HG03354 (cell line): ENCODE data around the gene AMMECR1.
"Not testable (repeated sequence)": the region's sequence is repeated elsewhere in the genome, so short reads cannot be mapped to it uniquely, and the experiment has no call there.

Experiments
- ATAC-seq: cut with Tn5 transposase; IDR thresholded peaks from one replicate; pipeline ENCODE4 v1.9.1; 2021; ENCODE audit warnings: mild to moderate bottlenecking; ENCODE audit not compliant: unreplicated experiment, poor library complexity, severe bottlenecking

AMMECR1 gene

DNA sequence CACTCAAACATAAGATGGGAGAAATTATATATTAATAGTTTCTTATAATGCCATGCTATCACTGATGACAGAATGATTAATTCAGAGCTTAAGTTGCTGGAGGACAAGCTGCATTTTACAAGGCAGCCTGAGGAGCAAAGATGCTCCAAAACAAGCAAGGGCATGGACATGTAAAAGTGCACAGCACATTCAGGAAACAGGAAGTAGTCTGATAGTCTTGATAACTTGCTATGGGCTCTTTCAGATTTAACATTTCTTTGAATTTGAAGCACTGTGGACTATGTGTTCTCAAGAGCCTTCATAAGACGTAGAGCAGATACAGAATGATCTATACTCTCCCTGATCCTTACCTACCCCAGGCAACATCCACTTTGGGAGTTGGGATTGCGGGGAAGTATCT, 50.0 kb downstream of the AMMECR1 start:
- ATAC-seq = no peak

DNA sequence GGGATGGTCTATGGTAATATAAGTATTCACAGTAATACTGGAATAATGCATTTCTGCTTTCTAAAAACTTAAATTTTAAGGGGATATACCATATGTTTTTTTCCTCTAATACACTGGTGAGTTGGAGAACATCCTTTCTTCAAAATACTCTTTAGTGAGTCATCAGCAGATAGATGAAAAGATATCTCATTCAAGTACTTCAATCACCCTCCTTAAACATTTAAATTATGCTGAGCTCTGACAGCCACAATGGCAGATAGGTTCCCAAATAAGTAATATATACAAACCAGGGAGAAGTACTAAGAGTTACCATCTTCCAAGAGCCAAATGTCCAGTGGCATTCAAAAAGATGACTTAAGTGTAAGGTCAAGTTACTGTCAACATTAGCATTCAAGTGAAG, 52.2 kb downstream of the AMMECR1 start:
- ATAC-seq = no peak

DNA sequence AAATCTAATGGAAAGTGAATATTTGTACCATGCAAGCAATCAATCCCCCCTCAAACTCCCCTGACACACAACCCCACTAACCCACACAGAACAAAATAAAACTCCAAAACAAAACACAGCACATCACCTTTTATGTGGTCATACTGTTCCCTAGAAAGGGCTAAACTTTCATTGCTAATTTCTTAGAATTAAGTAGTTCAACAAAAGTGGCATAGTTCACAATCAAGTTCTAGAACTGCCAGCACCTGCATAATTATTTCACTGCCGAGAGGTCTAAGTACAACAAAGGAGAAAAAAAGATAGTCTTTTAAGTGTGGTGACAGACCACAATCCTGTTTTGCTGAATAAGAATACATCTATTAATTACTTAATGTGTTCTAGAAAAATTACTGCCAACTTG, 58.8 kb downstream of the AMMECR1 start:
- ATAC-seq = no peak

DNA sequence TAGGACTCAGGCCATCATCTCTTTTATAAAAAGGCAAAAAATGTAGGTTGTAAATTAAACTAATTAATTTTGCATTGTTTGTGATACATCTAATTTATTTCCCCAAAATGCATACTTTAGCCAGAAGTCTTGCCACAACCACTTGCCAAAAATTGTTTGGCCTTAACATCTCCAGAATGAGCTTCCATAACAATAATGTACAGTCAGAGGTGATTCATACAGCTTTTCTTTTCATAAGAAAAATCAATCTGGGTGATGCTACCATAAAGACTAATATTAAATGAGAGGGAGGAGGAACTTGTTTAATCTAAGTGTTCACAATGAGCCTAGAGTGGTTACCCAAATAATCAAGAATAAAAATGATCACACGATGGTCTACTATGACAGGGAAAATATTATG, 59.3 kb downstream of the AMMECR1 start:
- no peak for ATAC-seq

DNA sequence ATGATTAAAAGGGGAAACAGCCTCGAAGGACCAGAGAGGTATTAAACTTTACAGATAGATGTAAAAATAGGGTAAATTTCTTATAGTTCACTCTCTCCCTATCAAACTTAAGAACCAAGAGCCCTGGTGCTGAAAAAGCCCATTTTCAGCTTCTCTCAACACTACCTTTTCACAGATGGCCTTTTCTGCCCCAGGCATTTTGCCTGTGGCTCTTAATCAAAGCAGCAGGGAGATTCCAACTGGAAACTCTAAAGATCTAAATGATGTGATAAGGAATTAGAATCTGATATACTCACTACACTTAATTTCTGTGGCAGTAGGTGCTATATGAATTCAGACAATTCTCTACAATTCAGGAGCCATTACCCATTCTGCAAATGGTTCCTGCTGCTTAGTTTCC, 60.0 kb downstream of the AMMECR1 start:
- no peak for ATAC-seq

DNA sequence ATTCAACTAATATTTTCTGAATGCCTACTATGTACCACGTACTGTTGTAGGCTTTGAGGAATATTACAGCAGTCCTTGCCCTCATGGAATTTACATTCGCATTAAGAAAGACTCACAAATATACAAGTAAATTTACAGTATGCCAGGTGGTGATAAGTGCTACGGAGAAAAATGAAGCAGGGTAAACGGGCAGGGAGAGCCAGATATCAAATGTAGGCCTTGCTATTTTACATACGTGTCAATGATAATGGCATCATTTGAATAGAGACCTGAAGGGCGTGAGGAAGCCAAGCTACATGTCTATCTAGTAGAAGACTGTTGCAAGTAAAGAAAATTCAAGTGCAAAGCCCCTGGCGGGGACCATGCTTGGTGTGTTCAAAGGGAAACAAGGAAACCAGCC, 65.2 kb downstream of the AMMECR1 start:
- ATAC-seq = no peak

DNA sequence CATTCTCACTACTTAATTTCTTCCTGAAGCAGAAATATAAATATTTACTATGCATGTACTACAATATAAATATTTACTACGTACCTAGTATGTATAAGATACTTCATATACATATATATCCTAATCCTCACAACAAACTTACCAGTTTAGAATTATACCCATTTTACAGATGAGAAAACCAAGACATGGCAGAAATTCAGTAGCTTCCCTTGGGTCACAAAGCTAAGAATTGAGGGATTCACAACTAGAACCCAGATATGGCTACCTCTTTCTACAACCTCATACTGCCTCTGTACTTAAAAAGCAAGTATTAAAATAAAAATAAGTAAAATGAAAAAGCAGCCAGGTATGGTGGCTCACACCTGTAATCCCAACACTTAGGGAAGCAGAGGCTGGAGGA, 65.9 kb downstream of the AMMECR1 start:
- no peak for ATAC-seq

DNA sequence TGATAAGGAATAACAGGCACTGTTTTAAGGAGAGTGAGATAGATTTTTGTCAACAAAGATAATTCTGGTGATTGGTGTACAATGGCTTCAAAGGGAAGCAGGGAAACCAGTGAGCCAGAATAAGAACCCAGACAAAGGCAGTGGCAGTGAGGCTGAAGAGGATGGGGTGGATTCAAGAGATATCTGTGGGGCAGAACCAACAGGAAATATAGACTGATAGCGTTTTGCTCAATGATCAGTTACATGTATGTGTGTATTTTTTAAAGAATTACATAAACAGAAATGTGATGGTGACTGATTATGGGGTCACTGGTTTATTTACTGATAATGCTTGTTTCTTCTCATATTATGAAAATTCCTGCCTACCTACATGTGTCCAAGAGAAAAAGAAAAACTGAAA, 66.4 kb downstream of the AMMECR1 start:
- no peak for ATAC-seq

DNA sequence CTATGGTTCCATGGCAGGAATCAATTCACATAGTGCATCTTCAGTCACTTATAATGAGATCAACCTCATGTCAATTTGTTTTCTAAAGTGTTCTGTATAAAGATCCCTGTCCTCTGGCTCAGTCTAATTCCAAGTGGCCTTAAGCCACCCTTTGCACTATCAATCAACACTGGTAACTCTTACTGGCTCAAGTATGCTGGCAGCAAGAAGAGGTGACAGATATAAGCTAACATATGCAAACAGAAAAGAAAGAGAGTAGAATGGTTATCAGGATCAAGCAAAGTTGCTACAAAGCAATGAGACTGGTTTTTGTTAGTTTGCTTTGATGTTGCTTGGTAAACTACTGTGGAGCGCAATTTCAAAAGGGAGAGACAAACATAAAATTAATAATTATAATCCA, 67.0 kb downstream of the AMMECR1 start:
- no peak for ATAC-seq

DNA sequence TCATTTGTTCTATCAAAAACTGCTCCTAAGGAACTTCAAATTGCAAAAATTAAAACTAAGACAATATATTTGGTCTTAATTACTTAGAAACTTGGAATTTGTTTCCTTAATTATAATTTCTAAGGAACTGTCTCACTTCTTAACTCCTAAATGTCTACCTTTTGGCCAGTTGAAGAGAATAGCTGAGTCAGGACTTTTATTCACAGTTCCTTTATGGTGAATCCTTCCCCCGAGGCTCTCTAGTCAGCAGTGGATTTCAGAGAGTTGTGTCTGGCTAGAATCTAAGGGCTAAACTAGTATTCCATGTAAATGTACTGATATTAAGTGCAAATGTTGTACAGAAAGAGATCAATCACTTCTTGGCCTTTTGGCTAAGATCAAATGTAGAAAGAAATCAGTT, 69.3 kb downstream of the AMMECR1 start:
- no peak for ATAC-seq

DNA sequence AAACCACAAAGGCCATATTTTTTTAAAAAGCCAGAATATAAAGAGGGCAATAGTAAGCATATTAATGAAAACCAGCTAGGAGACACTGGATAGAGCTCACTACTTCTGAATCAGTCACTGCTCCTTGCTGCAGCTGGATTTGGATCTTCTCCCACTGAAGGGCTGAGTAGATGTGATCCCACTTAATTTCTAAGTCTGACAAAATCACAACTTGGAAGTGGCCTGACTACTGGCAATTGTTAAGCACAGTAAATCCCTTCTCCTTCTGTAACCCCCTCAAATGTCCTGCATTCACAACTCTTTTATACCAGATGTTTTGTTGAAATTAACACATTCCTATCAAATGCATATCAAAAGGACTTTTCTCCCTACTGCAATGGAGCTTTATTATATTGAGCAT, 72.9 kb downstream of the AMMECR1 start:
- no peak for ATAC-seq

DNA sequence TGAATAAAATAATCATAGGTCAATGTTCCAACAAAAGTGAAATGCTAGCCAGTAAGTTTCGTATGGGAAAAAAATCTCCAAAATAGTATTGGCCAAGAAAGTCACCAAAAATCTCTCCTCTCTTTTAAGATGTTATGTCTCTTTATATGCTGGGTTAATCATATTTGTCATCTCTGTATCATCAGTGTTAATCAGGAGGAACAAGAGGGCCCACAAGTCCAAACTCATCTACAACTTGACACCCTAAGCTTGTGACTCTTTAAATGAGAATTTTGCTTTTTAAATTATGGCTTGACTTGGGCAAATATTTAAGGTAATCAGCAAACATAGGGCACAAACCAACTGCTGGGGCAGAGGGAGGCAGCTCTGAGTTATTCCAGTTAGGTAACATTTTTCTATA, 75.5 kb downstream of the AMMECR1 start:
- ATAC-seq = no peak

DNA sequence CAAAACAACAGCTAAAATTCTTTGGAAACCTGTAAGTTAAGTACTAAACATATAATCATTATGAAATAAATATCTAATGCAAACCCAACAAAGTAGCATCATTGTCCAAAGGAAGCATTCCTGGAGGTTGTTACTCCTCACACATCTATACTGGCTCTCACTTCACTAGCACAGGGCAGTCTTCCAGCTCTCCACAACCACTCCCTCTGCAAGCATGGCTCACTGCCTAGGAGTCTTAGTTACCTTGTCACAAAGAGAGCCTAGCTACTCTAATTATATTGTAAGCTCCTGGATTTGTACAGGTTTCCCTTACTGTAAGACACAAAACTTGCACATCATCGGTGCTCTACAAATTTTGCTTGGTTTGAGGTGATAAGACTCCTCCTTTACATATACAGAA, 76.1 kb downstream of the AMMECR1 start:
- no peak for ATAC-seq

DNA sequence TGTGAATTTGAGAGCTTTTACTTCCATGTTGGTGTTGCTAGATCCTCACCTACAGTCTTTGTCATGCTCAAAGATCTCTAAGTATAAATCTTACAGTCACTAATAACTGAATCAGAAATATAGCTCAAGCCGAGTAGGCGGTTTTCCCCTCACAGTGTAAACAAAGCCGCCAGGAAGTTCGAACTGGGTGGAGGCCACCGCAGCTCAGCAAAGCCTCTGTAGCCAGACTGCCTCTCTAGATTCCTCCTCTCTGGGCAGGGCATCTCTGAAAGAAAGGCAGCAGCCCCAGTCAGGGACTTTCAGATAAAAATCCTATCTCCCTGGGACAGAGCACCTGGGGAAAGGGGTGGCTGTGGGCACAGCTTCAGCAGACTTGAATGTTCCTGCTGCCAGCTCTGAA, 79.6 kb downstream of the AMMECR1 start:
- not testable (repeated sequence) for ATAC-seq

DNA sequence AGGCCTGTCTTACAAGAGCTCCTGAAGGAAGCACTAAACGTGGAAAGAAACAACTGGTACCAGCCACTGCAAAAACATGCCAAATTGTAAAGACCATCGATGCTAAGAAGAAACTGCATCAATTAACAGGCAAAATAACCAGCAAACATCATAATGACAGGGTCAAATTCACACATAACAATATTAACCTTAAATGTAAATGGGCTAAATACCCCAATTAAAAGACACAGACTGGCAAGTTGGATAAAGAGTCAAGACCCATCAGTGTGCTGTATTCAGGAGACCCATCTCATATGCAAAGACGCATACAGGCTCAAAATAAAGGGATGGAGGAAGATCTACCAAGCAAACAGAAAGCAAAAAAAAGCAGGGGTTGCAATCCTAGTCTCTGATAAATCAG, 86.4 kb downstream of the AMMECR1 start:
- ATAC-seq = not testable (repeated sequence)

DNA sequence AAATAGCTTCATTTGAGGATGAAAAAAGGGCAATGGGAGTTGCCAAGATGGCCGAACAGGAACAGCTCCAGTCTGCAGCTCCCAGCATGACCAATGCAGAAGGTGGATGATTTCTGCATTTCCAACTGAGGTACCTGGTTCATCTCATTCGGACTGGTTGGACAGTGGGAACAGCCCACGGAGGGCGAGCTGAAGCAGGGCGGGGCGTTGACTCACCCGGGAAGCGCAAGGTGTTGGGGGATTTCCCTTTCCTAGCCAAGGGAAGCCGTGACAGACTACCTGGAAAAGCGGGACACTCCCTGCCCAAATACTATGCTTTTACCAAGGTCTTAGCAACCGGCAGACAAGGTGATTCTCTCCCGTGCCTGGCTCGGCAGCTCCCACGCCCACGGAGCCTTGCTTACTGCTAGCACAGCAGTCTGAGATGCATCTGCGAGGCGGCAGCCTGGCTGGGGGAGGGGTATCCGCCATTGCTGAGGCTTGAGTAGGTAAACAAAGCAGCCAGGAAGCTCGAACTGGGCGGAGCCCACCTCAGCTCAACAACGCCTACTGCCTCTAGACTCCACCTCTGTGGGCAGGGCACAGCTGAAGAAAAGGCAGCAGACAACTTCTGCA, 88.3 kb downstream of the AMMECR1 start:
- ATAC-seq = not testable (repeated sequence)

DNA sequence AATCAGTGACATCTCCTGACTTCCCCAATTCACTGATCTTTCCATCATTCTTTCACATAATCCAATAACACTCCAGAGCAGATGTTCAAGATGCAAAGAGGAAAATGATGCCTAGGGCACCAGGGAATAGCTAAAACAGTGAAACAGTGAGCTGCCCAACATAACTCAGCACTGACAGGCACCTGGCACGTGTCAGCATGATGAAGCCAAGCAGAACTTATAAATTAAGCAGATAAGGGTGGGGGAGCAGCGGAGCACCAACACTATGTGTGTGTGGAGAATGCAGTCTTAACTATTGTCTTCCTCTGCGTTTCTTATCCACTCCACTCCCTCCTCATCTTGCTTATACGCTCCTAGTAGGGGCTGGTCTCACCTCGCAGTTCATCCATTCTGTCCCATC, 89.4 kb downstream of the AMMECR1 start:
- no peak for ATAC-seq

DNA sequence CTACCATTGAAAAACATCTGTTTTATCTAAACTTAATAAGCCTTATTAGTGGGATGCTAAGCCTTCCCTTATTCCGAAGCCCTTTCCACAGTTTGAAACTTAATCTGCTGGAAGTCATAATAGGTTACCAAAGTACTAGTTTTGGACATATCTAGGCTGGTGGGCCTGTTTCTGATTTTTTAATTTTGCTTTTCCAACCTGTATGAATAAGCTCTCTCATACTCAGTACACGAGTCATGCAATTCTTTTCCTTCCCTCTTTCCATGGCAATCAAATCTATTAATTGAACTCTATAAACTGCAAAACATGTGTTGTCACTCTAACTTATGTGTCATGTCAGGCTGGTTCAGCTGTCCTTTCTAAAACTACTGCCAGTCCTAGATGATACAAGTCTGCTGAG, 91.0 kb downstream of the AMMECR1 start:
- ATAC-seq = no peak

DNA sequence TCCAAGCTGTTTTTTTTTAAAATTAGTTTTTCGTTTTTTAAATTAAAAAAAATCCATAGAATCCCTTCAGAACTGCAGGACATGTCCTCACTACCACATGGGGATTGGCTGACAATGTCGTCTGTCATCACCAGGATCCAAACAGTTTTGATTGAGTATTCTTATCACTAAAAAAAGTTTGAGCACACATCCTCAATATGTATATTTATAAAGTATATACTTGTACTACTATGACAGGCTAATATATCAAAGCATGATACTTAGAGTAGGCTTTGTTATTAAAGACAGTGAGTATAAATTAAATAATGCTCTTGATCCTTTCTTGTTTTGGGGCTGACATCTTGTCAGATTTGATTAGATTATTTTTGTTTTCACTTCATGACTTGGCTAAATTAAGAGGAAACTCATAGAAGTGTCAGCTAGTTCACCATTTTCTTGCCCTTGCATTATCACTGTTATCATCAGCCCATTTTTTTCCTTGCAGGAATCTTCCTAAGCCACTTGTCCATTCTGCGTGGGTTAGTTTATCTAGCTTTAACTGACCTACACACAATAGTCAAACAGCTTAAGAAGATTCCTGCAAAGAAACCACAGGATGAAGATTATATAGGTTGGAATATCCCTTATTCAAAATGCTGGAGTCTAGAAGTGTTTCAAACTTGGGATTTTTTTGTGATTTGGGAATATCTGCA, 92.8 kb downstream of the AMMECR1 start:
- ATAC-seq = no peak

DNA sequence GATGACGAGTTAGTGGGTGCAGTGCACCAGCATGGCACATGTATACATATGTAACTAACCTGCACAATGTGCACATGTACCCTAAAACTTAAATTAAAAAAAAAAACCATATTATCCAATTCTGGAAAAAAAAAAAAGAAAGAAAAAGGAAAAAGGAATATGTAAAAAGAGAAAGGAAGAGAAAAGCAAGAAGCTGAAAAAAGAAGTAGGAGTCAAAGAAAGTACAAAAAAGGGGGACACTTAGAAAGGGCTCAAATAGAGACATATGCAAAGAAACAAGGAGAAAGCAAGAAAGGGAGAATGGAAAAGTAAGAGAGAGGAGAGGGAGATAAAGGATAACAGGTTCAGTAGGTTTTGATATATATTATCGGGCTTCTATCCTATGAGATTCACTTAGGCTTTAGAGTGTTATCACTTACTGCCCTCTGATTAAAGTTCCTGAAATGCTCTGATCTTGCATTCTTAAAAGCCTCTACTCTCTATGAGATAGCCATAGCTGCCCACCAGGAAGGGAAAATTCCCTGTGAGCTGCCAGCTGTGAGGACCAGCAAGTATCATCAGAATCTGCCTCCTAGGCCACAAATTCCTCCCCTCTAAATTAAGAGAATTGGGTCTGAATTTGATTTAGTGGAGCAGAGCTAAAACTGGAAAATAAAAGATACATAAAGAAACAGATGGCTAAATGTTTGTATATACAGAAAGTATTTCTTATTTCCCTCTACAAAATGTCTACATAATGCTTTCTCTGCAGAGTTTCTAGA, 95.2 kb downstream of the AMMECR1 start:
- no peak for ATAC-seq

DNA sequence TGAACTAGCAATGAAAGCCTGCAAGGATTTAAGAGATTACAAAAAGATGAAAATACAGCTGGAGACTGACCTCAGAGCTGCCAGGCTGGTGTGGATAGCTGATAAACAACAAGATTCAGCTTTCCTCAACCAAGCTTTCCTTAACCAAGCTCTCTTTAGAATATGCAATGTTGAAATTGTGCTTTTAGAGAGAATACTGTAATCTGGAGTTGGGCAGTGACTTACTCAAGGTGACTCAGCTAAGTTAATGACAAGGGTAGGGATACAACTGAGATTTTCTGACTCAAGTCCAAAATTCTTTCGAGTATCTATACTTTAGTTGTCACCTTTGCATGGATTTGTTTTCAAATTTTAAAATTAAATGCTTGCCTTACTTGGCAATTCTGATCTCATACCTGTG, 98.0 kb downstream of the AMMECR1 start:
- ATAC-seq = no peak
